Stimulated activated naive CD8-positive, alpha-beta T cell treated with anti-CD3 and anti-CD28 coated beads, Interleukin-15, amount 100 ng/mL, for 72 hours (primary cell): ENCODE results near the gene ZDHHC14.

Experiments used
- ATAC-seq: fragments of 150-1000 bp; cut with Tn5 transposase; 2 replicates; pipeline ENCODE4 v1.10.0; 2021; ENCODE audit warnings: mild to moderate bottlenecking, moderate library complexity
- DNase-seq, 2 donors: peaks; one replicate each; pipeline ENCODE4 v3.0.0; 2021 to 2022
- H3K27ac Mint-ChIP-seq, 2 donors: one replicate each; pipeline ENCODE4 v1.8.0; 2022; ENCODE audit warnings: mild to moderate bottlenecking in 2 of 2, mixed read lengths in 2 of 2, moderate library complexity in 2 of 2
- H3K27me3 Mint-ChIP-seq: one replicate; pipeline ENCODE4 v1.8.0; 2022; ENCODE audit warnings: mixed read lengths
- H3K4me1 Mint-ChIP-seq: one replicate; pipeline ENCODE4 v1.8.0; 2022; ENCODE audit warnings: mild to moderate bottlenecking, mixed read lengths
- H3K4me3 Mint-ChIP-seq, 2 donors: one replicate each; pipeline ENCODE4 v1.8.0; 2022; ENCODE audit warnings: mild to moderate bottlenecking in 2 of 2, mixed read lengths in 2 of 2, moderate library complexity in 1 of 2
- H3K9me3 Mint-ChIP-seq, 2 donors: one replicate each; pipeline ENCODE4 v1.8.0; 2022; ENCODE audit warnings: mixed read lengths in 2 of 2

ZDHHC14 gene

DNA sequence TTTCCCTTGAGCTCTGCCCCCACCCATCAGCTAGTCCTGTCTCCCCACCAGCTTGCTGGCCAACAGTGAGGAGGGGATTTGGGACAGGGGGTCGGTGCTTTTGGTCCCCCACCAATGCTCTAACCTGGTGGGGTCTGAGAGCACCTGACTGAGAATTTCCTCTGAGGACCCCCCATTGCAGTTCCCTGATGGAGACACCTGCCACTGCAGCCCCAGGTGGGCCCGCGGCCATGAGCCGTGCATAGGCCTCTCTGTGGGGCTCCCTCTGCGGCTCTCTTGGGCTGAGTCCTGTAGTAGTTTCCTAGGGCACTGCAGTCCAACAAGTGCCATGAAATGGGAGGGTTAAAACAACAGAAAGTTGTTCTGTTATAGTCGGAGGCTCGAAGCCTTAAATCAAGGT lies 269.8 kb downstream of the ZDHHC14 start:
- ATAC-seq, result no peak

DNA sequence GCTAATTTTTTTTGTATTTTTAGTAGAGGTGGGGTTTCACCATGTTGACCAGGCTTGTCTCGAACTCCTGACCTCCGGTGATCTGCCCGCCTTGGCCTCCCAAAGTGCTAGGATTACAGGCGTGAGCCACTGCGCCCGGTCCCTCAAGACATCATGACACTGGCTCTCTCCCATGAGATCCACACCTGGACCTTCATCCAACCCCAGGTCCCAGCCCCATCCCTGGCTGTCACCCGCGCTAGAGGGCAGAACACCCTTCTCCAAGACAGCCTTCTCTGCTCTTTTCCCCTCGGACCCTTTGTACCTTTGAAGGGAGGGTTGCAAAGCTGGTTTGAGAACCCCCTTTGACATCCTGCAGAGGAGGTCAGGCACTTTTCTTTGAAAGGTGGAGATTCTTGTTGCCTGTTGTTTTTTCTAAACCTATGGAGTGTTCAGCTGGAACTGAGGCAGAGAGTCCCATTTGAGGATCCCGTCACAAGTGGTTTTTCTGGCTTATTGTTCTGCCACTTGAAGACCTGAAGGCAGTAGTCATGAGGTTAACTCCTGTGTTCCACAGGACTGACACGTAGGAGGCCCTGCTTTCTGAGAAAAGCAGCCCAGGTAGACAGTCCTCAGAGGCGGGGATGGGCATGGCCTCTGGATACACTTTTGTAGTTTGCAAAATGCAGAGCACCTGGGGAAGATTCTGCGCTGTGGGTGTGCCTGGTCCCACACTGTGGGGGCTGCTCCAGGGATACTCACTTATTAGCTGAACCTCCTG lies 270.9 kb downstream of the ZDHHC14 start:
- DNase-seq (no peak), ATAC-seq (no peak)
- Mint-ChIP-seq H3K27ac (peak overlapping the region in 1 of 2 donors; percentile 2), H3K27me3 (no peaks in the 10 kb centered on the region), H3K9me3 (no peaks in the 10 kb centered on the region), H3K4me1 (peaks cover 26% of the 10 kb centered on the region), H3K4me3 (no peak overlapping the region)

More for the DNA sequence above, 269.8 kb downstream of the ZDHHC14 start:
- DNase-seq, result no peak
- no peak overlapping the region for H3K4me3 Mint-ChIP-seq
- peaks cover 30% of the 10 kb centered on the region for H3K4me1 Mint-ChIP-seq
- H3K9me3 Mint-ChIP-seq, result no peaks in the 10 kb centered on the region
- H3K27ac Mint-ChIP-seq, result no peak overlapping the region
- no peaks in the 10 kb centered on the region for H3K27me3 Mint-ChIP-seq

DNA sequence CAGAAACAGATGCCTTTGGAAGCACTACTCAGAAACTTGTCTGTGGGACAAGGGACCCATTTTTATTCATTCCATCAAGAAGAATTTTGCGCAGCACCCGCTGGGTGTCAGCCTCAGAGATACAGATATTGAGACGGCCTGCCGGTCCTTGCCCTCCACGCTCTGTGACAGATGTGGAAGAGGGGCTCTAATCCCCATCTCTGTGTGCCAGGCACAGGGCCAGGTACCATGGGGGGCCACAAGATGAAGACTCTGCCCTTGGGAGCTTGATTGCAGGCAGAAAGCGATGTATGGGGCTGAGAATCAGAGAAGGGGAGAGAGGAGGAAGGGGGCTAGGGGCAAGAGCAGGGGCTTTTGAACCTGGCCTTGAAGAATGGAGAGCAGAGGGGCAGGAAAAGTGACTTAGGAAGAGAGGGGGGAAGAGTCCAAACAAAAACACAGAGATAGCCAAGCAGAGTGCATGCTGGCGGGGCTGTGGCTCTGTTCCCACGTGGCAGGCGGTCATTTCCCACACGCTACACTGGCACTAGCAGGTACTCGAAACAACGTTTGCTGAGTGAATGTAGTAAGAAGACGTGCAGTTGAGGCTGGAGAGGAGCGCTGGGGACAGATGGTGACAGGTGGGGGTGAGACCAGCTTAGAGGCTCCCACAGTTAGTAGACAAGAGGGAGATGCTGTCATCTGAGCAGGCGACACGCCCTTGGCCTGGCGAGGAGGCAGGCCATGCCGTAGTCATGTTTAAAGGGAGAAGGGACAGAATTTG lies 271.8 kb downstream of the ZDHHC14 start:
- DNase-seq (no peak), ATAC-seq (no peak)
- Mint-ChIP-seq H3K27ac (peak overlapping the region; percentile 2 to 92), H3K4me1 (peaks cover 18% of the 10 kb centered on the region), H3K9me3 (no peaks in the 10 kb centered on the region), H3K4me3 (no peak overlapping the region), H3K27me3 (no peaks in the 10 kb centered on the region)

DNA sequence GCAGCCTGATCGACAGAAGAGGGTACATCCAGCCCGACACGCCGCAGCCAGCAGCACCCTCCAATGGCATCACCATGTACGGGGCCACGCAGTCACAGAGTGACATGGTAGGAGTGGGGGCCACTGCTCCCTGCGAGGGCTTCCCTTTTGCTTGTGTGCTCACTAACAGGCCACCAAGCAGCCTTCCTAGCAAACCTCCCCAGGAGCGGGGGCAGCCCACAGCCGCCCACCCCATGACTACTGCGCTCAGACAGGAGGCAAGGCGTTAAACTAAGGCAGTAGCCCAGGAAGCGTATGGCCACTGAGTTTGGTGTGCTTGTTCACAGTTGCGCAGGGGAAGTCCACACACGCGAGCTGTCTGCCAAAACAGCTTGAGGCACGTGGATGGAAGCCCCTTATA lies 272.5 kb downstream of the ZDHHC14 start:
- no peaks in the 10 kb centered on the region for H3K27me3 Mint-ChIP-seq
- no peak overlapping the region for H3K4me3 Mint-ChIP-seq
- no peak overlapping the region for H3K27ac Mint-ChIP-seq
- DNase-seq (no peak), ATAC-seq (no peak)
- H3K4me1 Mint-ChIP-seq, result peaks cover 13% of the 10 kb centered on the region
- no peaks in the 10 kb centered on the region for H3K9me3 Mint-ChIP-seq

DNA sequence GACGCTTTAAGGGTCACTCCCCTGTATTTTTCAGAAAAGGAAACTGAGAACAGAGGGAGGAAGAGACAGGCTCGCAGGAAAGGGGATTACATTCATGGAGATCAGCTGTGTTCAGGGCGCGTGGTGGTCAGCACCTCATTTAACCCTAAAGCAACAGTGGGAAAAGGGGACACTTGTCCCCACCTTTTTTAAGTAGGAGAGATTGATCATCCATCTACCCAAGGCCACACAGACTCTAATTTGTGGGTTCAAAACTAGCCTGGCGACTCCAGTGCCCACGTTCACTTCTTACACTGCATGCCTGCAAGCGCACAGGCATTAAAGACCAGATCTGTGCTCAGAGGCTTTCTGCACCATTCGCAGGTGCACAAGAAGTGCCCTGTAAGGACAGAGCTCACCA lies 274.1 kb downstream of the ZDHHC14 start:
- no peak overlapping the region for H3K27ac Mint-ChIP-seq
- H3K4me1 Mint-ChIP-seq, result peaks cover 7% of the 10 kb centered on the region
- no peak for ATAC-seq
- no peaks in the 10 kb centered on the region for H3K9me3 Mint-ChIP-seq
- no peak for DNase-seq
- peaks cover 8% of the 10 kb centered on the region for H3K27me3 Mint-ChIP-seq
- no peak overlapping the region for H3K4me3 Mint-ChIP-seq

DNA sequence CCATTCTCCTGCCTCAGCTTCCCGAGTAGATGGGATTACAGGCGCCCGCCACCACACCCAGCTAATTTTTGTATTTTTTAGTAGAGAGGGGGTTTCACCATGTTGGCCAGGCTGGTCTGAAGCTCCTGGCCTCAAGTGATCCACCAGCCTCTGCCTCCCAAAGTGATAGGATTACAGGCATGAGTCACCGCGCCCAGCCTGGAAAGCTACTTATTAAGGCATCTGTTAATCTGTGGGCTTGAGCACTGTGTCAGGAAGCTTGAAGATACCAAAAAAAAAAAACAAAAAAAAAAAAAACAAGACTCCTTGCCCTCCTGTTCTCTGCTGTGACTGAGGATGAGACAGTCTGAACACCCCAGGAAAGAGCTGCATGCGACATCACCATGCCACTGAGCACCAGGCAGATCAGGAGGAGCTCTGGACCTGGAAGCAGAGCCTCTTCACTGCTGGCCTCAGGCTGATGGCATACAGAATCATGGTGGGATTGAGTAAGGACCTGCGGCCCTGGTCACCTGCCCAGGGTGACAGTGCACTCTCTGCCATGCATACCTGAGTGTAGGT lies 275.5 kb downstream of the ZDHHC14 start:
- DNase-seq, result no peak
- Mint-ChIP-seq H3K9me3 (no peaks in the 10 kb centered on the region), H3K4me1 (peaks cover 7% of the 10 kb centered on the region), H3K4me3 (no peak overlapping the region), H3K27ac (peak overlapping the region in 1 of 2 donors; percentile 79), H3K27me3 (peaks cover 15% of the 10 kb centered on the region)
- ATAC-seq, result no peak

DNA sequence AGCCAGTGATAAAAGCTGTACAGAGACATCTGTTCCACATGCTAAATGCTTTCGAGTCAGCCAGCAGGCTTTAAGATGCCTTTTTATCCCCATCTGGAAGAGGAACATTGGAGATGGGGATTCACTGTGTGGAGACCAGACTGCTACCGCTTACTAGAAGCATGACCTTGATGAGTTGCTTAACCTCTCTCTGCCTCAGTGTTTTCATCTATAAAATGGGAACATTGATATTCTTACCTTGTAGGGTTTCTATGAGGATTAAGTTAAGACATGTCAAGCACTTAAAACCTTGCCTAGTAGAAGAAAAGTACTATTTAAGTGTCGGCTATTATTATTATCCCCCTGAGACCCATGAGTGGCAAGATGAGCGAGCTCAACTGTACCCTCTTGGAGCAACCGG lies 276.8 kb downstream of the ZDHHC14 start:
- Mint-ChIP-seq H3K4me3 (no peak overlapping the region), H3K9me3 (no peaks in the 10 kb centered on the region), H3K4me1 (peaks cover 7% of the 10 kb centered on the region), H3K27ac (no peak overlapping the region), H3K27me3 (peaks cover 15% of the 10 kb centered on the region)
- ATAC-seq (no peak), DNase-seq (no peak)

DNA sequence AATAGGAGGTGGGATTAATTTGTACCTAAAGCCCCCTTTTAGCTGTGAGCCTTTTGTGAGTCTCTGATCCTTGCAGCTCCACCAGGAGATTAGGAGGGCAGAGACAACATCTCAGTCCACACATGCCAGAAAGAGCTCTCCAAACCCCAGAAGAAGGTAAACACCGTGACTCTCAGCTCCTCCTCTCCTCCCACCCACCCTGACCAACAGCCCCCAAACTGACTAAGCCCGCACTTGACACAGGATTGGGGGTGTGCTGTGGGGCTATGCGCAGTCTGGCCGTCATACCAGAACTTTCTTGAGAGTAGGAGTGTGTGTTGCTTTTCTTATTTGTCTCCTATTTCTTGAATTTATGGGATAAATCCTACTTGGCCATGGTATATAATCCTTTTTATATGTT lies 277.3 kb downstream of the ZDHHC14 start:
- ATAC-seq (no peak), DNase-seq (no peak)
- Mint-ChIP-seq H3K4me3 (no peak overlapping the region), H3K27ac (no peak overlapping the region), H3K9me3 (no peaks in the 10 kb centered on the region), H3K27me3 (peaks cover 15% of the 10 kb centered on the region), H3K4me1 (peaks cover 7% of the 10 kb centered on the region)

DNA sequence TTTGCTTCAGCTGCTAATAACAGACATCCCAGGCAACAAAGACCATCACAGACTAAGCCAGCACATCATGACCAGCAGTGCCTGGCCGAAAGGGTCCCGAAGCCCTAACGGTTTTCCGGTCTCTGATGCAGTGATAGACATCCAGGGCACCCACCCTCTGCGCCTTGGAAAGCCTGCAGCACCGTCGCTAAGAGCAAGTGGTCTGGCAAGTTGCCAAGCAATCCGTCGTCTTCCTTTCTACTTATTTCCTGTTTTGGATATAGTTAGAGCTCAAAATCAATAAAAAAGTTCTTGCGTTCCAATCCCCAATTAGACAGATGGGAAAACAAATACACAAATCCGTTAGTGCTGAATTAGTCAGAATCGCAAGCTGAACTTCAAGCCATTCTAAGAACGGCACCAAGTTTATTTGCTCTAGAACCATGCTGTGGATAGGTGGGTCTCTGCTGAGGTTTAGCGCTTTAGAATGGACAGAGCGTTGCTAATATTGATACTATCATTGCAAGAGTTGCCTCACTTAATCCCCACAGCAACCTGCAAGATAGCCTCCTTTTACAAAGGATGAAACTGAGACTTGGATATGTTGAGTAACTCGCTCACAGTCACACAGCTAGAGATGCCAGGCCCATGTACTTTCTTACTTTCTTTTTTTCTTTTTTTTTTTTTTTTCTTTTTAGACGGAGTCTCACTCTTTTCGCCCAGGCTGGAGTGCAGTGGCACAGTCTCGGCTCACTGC lies 278.7 kb downstream of the ZDHHC14 start:
- peaks cover 7% of the 10 kb centered on the region for H3K4me1 Mint-ChIP-seq
- DNase-seq (no peak), ATAC-seq (no peak)
- H3K4me3 Mint-ChIP-seq, result no peak overlapping the region
- H3K27ac Mint-ChIP-seq, result no peak overlapping the region
- H3K27me3 Mint-ChIP-seq, result peaks cover 15% of the 10 kb centered on the region
- no peaks in the 10 kb centered on the region for H3K9me3 Mint-ChIP-seq

DNA sequence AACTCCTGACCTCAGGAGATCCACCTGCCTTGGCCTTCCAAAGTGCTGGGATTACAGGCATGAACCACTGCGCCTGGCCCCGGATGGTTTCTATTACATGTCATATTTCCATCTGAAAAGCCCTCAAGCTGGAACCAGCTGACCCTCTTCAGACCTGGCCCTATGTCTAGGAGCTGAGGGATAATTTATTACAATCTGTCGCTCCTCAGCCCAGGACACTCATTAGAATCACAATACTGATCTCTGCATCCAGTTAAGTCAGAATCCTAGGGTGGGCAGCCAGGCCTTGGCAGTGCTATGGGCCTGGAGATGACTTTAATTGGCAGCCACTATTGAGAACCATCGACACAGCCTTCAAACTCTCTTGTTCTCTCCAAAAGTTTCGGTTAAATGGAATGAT lies 279.4 kb downstream of the ZDHHC14 start:
- Mint-ChIP-seq H3K27ac (no peak overlapping the region), H3K9me3 (no peaks in the 10 kb centered on the region), H3K27me3 (peaks cover 15% of the 10 kb centered on the region), H3K4me3 (no peak overlapping the region), H3K4me1 (peaks cover 7% of the 10 kb centered on the region)
- ATAC-seq, result no peak
- no peak for DNase-seq

DNA sequence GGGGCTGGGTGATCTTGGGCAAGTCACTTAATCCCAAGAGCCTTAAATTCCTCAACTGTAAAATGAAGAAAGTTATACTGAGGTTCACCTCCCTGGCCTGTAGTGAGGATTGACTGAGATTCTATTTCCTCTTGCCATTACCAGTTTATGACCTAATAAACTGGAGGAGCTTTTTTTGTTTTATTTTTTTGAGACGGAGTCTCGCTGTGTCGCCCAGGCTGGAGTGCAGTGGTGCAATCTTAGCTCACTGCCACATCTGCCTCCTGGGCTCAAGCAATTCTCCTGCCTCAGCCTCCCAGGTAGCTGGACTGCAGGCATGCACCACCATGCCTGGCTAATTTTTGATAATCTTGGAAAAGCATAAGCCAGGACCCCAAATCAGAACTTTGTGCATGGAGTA lies 280.7 kb downstream of the ZDHHC14 start:
- no peaks in the 10 kb centered on the region for H3K9me3 Mint-ChIP-seq
- ATAC-seq (no peak), DNase-seq (no peak)
- no peak overlapping the region for H3K27ac Mint-ChIP-seq
- H3K4me3 Mint-ChIP-seq, result no peak overlapping the region
- peaks cover 7% of the 10 kb centered on the region for H3K4me1 Mint-ChIP-seq
- peaks cover 15% of the 10 kb centered on the region for H3K27me3 Mint-ChIP-seq

DNA sequence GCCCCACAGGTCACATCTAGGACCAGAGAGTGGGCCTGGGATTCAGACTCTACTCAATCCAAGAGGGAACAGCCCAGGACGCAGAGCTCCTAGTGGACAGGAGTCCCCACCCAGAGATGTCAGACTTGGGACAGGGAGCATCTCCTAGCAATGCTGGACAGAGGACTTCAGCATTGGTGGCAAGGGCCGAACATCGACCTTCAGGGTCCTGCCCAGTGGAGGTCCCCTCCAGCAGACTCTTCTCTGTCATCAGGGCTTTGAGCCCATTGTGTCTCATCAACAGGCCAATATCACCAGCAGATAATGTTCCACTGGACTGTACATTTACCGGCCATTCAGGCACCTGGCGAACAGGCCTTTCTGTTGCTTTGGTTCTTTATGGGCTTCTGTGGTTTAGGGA lies 282.3 kb downstream of the ZDHHC14 start:
- Mint-ChIP-seq H3K4me1 (peaks cover 18% of the 10 kb centered on the region), H3K4me3 (no peak overlapping the region), H3K27ac (no peak overlapping the region), H3K27me3 (peaks cover 23% of the 10 kb centered on the region), H3K9me3 (no peaks in the 10 kb centered on the region)
- no peak for DNase-seq
- no peak for ATAC-seq

DNA sequence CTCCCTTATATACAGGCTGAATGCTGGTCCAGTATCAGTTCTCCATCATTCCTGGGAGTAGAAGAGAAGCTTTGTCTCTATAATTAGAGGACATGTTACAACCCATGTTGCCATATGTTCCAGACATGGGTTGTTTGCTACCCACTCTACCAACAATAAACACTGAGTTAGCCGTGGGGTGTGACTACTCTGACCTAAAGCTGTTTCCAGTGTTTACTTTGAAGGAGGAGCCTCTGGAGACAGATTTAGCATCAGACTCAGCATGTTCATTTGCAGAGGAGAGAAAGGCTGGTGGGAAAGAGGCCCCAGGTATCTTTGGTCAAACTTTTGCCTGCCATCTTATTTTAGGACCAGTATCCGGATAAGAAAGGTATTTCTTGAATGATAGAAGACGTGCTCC lies 284.2 kb downstream of the ZDHHC14 start:
- ATAC-seq, result no peak
- DNase-seq, result no peak
- Mint-ChIP-seq H3K4me3 (no peak overlapping the region), H3K9me3 (no peaks in the 10 kb centered on the region), H3K27me3 (peaks cover 15% of the 10 kb centered on the region), H3K27ac (no peak overlapping the region), H3K4me1 (peaks cover 26% of the 10 kb centered on the region)

DNA sequence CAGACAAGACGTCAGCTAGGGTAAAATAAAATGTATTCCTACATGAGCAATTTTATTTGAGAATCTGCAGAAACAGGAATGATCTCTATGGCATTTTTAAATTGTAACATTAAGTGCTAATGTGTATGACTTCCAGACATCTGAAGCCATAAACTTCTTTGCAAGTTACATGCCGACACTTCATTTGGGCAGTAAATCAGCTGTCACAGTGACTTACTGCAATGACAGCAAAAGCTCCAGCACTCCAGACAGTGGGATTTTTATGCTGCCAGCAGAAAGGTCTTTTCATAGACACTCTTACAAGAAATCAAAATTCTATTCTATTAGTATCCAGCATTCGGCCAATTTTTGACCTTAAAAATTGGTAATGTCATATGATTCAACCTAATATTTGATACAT lies 285.7 kb downstream of the ZDHHC14 start:
- Mint-ChIP-seq H3K4me3 (no peak overlapping the region), H3K27ac (no peak overlapping the region), H3K27me3 (peaks cover 8% of the 10 kb centered on the region), H3K9me3 (no peaks in the 10 kb centered on the region), H3K4me1 (peaks cover 34% of the 10 kb centered on the region)
- ATAC-seq, result no peak
- no peak for DNase-seq

DNA sequence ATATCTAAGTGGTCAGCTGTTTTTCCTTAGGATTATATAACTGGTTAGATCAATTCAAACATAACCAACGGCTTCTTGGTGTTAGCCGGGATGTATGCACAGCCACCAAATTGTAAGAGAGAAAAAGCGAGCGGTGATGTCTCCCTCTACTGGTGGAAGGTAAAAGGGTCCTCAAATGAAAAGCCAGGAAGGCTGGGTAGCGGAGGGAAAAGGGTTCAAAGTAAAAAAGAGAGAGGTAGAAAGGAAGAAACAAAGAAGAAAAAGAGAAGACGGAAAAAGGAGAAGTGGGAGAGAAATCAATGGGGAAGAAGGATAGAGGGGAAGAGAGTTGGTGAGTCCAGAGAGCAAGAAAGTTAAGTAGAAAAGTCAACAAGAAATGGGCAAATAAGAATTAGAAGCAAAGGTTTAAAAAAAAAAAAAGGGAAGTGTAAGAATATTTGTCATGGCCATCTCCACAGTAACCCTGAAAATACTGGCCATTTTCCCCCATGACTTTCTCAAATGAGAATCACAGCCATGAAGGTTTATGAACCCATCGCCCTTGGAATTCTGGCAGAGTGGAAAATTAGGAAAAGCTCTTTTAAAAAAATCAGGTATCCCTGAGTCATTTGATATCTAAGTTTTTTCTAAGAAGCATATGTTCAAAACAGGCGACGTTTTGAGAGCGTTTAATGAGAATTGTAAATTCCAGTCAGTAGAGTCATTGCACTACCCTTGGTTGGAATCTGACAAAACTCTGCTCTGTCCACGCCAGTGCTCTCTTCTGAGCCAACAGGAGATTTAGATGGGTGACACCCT lies 286.4 kb downstream of the ZDHHC14 start:
- H3K4me3 Mint-ChIP-seq, result peak overlapping the region; percentile 5 to 7
- peak overlapping the region; percentile 53 to 74 for H3K27ac Mint-ChIP-seq
- DNase-seq, result peak; percentile 51 to 62
- peaks cover 8% of the 10 kb centered on the region for H3K27me3 Mint-ChIP-seq
- H3K9me3 Mint-ChIP-seq, result no peaks in the 10 kb centered on the region
- peak; percentile 57 for ATAC-seq
- H3K4me1 Mint-ChIP-seq, result peaks cover 34% of the 10 kb centered on the region
